Esophagus muscularis mucosa (tissue), 4 donors: ENCODE data around the gene NCL. TPM values are rescaled to one million over a fixed set of nuclear protein-coding genes. Genes with fewer than 3 reads are reported as not detected.

Experiments used
- DNase-seq: peaks from one replicate; pipeline ENCODE4 v3.0.0-alpha.2; 2017; ENCODE audit errors: extremely low spot score
- H3K27ac ChIP-seq, 4 donors: fragments of 200-600 bp; sonication (generic); replicated peaks in 1 of 4; 1 replicate in 3 of 4; 2 replicates in 1 of 4; pipeline ENCODE4 v1.5.1; 2016 to 2019; ENCODE audit warnings: mild to moderate bottlenecking in 1 of 4
- H3K27me3 ChIP-seq, 4 donors: fragments of 200-600 bp; sonication (generic); one replicate each; pipeline versions ENCODE4 v1.5.1 to v1.6.0; 2016 to 2019
- H3K36me3 ChIP-seq, 4 donors: fragments of 200-600 bp; sonication (generic); one replicate each; pipeline ENCODE4 v1.5.1; 2016 to 2019
- H3K4me1 ChIP-seq, 4 donors: fragments of 200-600 bp; sonication (generic); one replicate each; pipeline ENCODE4 v1.5.1; 2016 to 2019
- H3K4me3 ChIP-seq, 4 donors: fragments of 200-600 bp; sonication (generic); 1 replicate in 2 of 4; 2 replicates in 2 of 4; pipeline ENCODE4 v1.5.1; 2016 to 2019; ENCODE audit warnings: mild to moderate bottlenecking in 4 of 4, moderate library complexity in 1 of 4
- H3K9me3 ChIP-seq, 4 donors: fragments of 200-600 bp; sonication (generic); 1 replicate in 3 of 4; 2 replicates in 1 of 4; pipeline ENCODE4 v1.5.1; 2016 to 2019
- EP300 ChIP-seq: sonication (generic); formaldehyde crosslinking; IDR thresholded peaks from one replicate; pipeline ENCODE4 v1.6.1; 2017; ENCODE audit warnings: antibody characterized with exemption
- POLR2A ChIP-seq: fragments of 450-650 bp; IDR thresholded peaks from one replicate; pipeline ENCODE4 v1.6.1; 2017; ENCODE audit warnings: antibody characterized with exemption, moderate library complexity, mild to moderate bottlenecking, low read depth
- POLR2AphosphoS5 ChIP-seq, 2 donors: sonication (generic); formaldehyde crosslinking; IDR thresholded peaks; one replicate each; pipeline ENCODE4 v1.6.1; 2017; ENCODE audit warnings: antibody characterized with exemption in 2 of 2
- WGBS: methylation state at CpG from one replicate; pipeline ENCODE4 v1.1.5; 2018; 5-methylcytosine and 5-hydroxymethylcytosine counted together
- intact Hi-C: fragments of 100-400 bp; cut with DNase I; formaldehyde crosslinking; loops from one replicate; pipeline ENCODE4 v1.15.1; 2023
- total RNA-seq, 4 donors: library from RNA; depleted of rRNA; stranded (reverse); fragments of >200 nt; gene quantifications; one replicate each; pipeline versions ENCODE4 v1.1.0 to v1.2.1, GENCODE V29; 2016
- TF ChIP-seq, protein P1 (sequence below), 3 experiments: fragments of 200-600 bp in 2 of 3; fragments of 450-650 bp in 1 of 3; sonication (generic) in 2 of 3; IDR thresholded peaks; one replicate each; pipeline ENCODE4 v1.5.1; 2017 to 2019; ENCODE audit warnings: antibody characterized with exemption in 3 of 3, mild to moderate bottlenecking in 2 of 3, moderate library complexity in 1 of 3

NCL gene
- total RNA-seq, 4 donors from 2014 or later, result 120 to 238 (median 161) TPM

DNA sequence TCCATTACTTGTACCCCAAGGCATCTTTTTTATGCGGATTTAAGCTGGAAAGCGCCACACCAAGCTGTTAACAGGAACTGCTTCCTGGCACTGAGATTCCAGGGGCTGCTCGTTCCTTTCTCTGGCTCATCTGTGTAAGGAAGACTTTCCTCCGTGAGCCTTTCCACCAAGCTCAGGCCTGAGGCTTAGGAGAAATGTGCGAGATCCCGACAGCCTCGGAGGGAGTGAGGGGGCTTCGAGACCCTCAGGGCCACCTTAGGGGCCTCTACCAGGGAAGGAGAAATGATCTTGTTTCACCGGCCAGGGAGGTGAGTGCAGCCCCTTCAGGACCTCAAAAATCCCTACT lies 51.7 kb downstream of the NCL start:
- Histone ChIP-seq H3K9me3 (peaks cover 0 to 5% (median 2%) of the 10 kb centered on the region in 4 donors), H3K4me1 (peaks cover 10 to 17% (median 15%) of the 10 kb centered on the region in 4 donors), H3K27ac (peak overlapping the region in 1 of 4 donors; percentile 12), H3K27me3 (no peaks in the 10 kb centered on the region), H3K36me3 (no peaks in the 10 kb centered on the region), H3K4me3 (peak overlapping the region; percentile 62 to 80 (median 64))
- DNase-seq, result no peak
- no peak for TF ChIP-seq POLR2A
- TF ChIP-seq, protein P1, sequence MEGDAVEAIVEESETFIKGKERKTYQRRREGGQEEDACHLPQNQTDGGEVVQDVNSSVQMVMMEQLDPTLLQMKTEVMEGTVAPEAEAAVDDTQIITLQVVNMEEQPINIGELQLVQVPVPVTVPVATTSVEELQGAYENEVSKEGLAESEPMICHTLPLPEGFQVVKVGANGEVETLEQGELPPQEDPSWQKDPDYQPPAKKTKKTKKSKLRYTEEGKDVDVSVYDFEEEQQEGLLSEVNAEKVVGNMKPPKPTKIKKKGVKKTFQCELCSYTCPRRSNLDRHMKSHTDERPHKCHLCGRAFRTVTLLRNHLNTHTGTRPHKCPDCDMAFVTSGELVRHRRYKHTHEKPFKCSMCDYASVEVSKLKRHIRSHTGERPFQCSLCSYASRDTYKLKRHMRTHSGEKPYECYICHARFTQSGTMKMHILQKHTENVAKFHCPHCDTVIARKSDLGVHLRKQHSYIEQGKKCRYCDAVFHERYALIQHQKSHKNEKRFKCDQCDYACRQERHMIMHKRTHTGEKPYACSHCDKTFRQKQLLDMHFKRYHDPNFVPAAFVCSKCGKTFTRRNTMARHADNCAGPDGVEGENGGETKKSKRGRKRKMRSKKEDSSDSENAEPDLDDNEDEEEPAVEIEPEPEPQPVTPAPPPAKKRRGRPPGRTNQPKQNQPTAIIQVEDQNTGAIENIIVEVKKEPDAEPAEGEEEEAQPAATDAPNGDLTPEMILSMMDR (IDR thresholded peaks at IDR 0.05), result no peak
- TF ChIP-seq EP300, result no peak
- no peak for TF ChIP-seq POLR2AphosphoS5 (IDR thresholded peaks at IDR 0.05)
- intact Hi-C loops, result loop anchor here (5.0 to 10.0 kb wide), 3 partner anchors 118 to 305 kb away; no protein-coding TSS in a partner anchor
- WGBS, result 39% methylated on average over 8 of the region's 9 CpGs

DNA sequence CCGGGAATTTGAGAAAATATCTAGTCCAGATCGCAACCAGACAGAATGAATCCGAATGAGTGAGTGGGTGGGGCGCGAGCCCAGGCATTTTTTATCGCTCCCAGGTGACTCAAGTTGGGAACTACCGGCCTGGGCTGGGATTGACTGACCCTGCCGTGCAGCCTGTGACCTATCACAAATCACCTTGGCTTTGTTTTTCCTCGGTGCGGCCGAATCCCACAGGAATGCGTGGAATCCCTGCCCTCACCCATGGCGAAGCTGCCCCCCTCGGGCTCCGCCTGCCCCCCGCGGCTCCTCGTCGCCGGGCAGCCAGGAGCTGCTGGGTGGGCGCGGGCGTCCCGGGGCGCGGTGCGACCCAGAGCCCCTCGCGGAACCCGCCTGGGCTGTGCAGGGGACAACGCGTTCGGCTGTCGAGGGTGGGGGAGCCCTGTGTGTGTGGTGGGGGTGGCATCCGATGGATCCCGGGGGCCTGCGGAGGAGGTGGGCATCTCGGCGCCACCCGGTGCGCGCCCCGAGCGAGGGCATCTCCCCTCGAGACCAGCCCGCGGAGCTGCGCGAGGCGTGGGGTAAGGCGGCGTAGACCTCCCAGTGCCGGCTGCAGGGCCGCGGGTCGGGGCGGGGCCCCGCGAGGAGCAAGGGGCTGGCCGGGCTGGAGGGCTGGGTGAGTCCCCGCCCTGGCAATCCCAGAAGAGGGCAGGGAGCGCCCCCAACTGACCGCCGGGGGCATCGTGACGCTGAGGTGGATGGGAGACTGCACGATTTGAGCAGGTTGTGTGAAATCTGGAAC lies 52.3 kb downstream of the NCL start:
- intact Hi-C loops, result loop anchor here (5.0 to 10.0 kb wide), 3 partner anchors 117 to 305 kb away; no protein-coding TSS in a partner anchor

DNA sequence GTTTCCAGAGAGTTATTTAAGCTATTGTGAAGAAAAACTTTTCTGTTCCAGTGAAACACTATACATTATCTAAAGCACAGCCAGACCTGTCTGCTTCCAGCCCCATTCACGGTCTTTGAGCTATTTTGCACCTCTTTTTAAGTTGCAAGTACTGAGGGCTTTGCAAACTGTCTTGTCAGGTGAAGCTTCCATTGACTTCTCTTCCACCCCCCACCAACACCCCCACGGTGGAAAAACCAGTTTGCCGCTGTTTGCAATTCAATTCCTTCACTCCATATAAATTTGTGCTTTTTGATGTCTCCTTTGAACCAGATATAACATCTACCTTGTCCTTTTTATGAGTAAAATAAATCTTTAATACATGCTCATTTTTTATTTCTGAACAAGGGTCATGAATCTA lies 53.0 kb downstream of the NCL start:
- H3K4me1 ChIP-seq, result peaks cover 10 to 17% (median 15%) of the 10 kb centered on the region in 4 donors
- intact Hi-C loops, result loop anchor here (5.0 to 10.0 kb wide), 3 partner anchors 116 to 304 kb away; no protein-coding TSS in a partner anchor

More for the DNA sequence above, 52.3 kb downstream of the NCL start:
- peaks cover 0 to 5% (median 2%) of the 10 kb centered on the region in 4 donors for H3K9me3 ChIP-seq
- DNase-seq, result no peak
- WGBS, result 2% methylated on average over 45 of the region's 67 CpGs
- TF ChIP-seq, protein P1 (IDR thresholded peaks at IDR 0.05), result peak; percentile 78 to 87 (median 80)
- TF ChIP-seq POLR2A (no peak), POLR2AphosphoS5 (IDR thresholded peaks at IDR 0.05) (peak in 1 of 2 donors; percentile 6)
- H3K27ac ChIP-seq, result peak overlapping the region in 2 of 4 donors; percentile 12 to 35
- peak overlapping the region; percentile 62 to 80 (median 64) for H3K4me3 ChIP-seq
- H3K36me3 ChIP-seq, result no peaks in the 10 kb centered on the region
- H3K4me1 ChIP-seq, result peaks cover 10 to 17% (median 15%) of the 10 kb centered on the region in 4 donors
- H3K27me3 ChIP-seq, result no peaks in the 10 kb centered on the region

DNA sequence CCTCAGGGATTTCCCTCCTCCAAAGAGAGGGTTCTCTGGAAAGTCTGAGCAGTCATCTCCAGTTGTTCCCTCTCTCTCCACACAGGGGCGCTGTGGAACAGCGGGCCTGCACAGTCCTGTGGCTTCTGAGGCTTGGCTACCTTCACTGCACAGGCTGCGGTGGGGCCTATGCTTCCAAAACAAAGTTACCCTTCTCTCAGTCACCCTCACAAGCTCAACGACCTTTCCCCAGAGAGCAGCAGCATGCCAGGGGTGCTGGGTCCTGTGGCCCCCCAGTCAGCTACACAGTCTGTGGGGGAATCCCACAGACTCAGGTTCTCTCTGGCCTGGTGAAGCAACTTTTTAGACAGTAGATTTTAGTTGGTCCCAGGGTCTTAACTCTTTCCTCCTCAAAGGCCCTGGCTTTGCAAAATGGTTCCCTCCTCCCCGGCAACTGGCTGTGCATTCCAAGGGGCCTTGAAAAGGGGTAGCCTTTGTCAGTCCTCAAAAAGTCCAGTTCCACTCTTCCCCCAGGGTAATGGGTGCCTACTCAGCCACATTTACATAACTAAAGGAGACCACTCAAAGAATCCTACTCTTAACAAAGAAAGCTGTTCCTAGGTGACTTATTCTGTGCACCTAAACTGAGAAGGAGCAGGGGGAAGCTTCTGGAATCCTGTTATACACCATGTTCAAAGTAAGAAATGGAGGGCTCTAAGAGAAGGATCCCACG lies 53.8 kb downstream of the NCL start:
- peaks cover 10 to 23% (median 15%) of the 10 kb centered on the region in 4 donors for H3K4me1 ChIP-seq
- H3K27me3 ChIP-seq, result no peaks in the 10 kb centered on the region
- DNase-seq, result no peak
- H3K9me3 ChIP-seq, result peaks cover 0 to 5% (median 2%) of the 10 kb centered on the region in 4 donors
- no peak overlapping the region for H3K27ac ChIP-seq
- intact Hi-C loops, result loop anchor here (5.0 to 10.0 kb wide), 3 partner anchors 116 to 303 kb away; no protein-coding TSS in a partner anchor
- TF ChIP-seq, protein P1 (IDR thresholded peaks at IDR 0.05), result peak in 1 of 3 experiments; percentile 7
- no peak for TF ChIP-seq POLR2A
- 75% methylated on average over 6 of the region's 6 CpGs for WGBS
- H3K36me3 ChIP-seq, result no peaks in the 10 kb centered on the region
- no peak overlapping the region for H3K4me3 ChIP-seq

More for the DNA sequence above, 53.0 kb downstream of the NCL start:
- WGBS, result 65% methylated on average over 3 of the region's 3 CpGs
- no peak overlapping the region for H3K27ac ChIP-seq
- H3K27me3 ChIP-seq, result no peaks in the 10 kb centered on the region
- no peak for DNase-seq
- H3K9me3 ChIP-seq, result peaks cover 0 to 5% (median 2%) of the 10 kb centered on the region in 4 donors
- no peaks in the 10 kb centered on the region for H3K36me3 ChIP-seq
- H3K4me3 ChIP-seq, result no peak overlapping the region
- no peak for TF ChIP-seq POLR2A
- TF ChIP-seq POLR2AphosphoS5 (IDR thresholded peaks at IDR 0.05), result no peak
- TF ChIP-seq, protein P1 (IDR thresholded peaks at IDR 0.05), result no peak
- no peak for TF ChIP-seq EP300
